Body of pancreas (tissue), 4 donors: Measurements from ENCODE around the gene GLT8D1. TPM values are rescaled to one million over a fixed set of nuclear protein-coding genes. Genes with fewer than 3 reads are reported as not detected.

Experiments used
- ATAC-seq: fragments of 150-250 bp; one replicate; pipeline ENCODE4 v1.9.1; 2016
- DNase-seq, 4 donors: peaks; one replicate each; pipeline ENCODE4 v3.0.0-alpha.2; 2019
- H3K27ac ChIP-seq, 4 donors: fragments of 200-600 bp; sonication (generic); 1 replicate in 3 of 4; 2 replicates in 1 of 4; pipeline versions ENCODE4 v1.5.1 to v1.6.1; 2016 to 2019; ENCODE audit warnings: mild to moderate bottlenecking in 1 of 4, mixed read lengths in 1 of 4, moderate library complexity in 1 of 4
- H3K27me3 ChIP-seq, 2 donors: fragments of 200-600 bp; sonication (generic); one replicate each; pipeline ENCODE4 v1.6.0; 2016; ENCODE audit warnings: mild to moderate bottlenecking in 1 of 2
- H3K36me3 ChIP-seq, 2 donors: fragments of 200-600 bp; sonication (generic); replicated peaks in 1 of 2; 2 replicates each; pipeline ENCODE4 v1.5.1; 2016; ENCODE audit warnings: low read depth in 2 of 2; ENCODE audit not compliant: insufficient read depth in 1 of 2
- H3K4me1 ChIP-seq: fragments of 200-600 bp; sonication (generic); one replicate; pipeline ENCODE4 v1.6.0; 2016
- H3K4me3 ChIP-seq, 2 donors: fragments of 200-600 bp; sonication (generic); 1 replicate in 1 of 2; 2 replicates in 1 of 2; pipeline ENCODE4 v1.5.1; 2016 to 2019
- H3K9me3 ChIP-seq, 3 donors: fragments of 200-600 bp; sonication (generic); 1 replicate in 2 of 3; 2 replicates in 1 of 3; pipeline ENCODE4 v1.5.1; 2016
- POLR2A ChIP-seq, 3 donors: fragments of 450-650 bp; IDR thresholded peaks; one replicate each; pipeline ENCODE4 v1.6.1; 2016; ENCODE audit warnings: antibody characterized with exemption in 3 of 3, mild to moderate bottlenecking in 2 of 3
- WGBS, 2 donors: methylation state at CpG; one replicate each; pipeline ENCODE4 v1.1.5; 2017; 5-methylcytosine and 5-hydroxymethylcytosine counted together
- intact Hi-C: fragments of 100-400 bp; cut with DNase I; formaldehyde crosslinking; loops from one replicate; pipeline ENCODE4 v1.15.1; 2023
- total RNA-seq, 2 donors: library from RNA; depleted of rRNA; stranded (reverse); fragments of >200 nt; gene quantifications; one replicate each; pipeline ENCODE4 v1.1.0, GENCODE V29; 2016
- TF ChIP-seq, protein P1 (sequence below), 7 experiments: fragments of 450-650 bp in 4 of 7; fragments of 200-600 bp in 3 of 7; sonication (generic) in 3 of 7; IDR thresholded peaks; one replicate each; pipeline ENCODE4 v1.5.1; 2016 to 2019; ENCODE audit warnings: antibody characterized with exemption in 7 of 7

The GLT8D1 gene
- total RNA-seq, 2 donors from 2014 or later, result 43.8 to 92.0 TPM

DNA sequence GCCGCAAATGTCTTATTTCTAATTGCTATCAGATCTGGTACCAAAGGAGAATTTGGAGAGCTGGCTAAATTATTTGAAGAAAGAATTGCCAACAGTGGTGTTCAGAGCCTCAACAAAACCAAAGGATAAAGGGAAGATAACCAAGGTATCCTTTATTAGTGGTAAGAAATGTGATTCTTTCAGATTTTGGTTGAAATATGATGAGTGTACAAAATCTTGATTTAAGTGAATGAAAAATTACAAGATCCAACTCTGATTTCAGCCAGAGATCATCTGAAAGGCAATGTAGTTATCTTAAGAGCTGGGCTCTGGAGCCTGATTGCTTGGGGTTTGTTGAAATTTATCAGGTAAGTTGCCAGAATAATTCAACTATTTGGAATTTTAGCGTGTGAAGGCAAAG is 15.0 kb downstream of the GLT8D1 start:
- no peak overlapping the region for H3K4me3 ChIP-seq
- H3K36me3 ChIP-seq, result peaks cover 28 to 39% of the 10 kb centered on the region in 2 donors
- WGBS, 2 donors, result 78% methylated on average over 2 of the region's 2 CpGs
- ATAC-seq, result no peak
- H3K9me3 ChIP-seq, result no peaks in the 10 kb centered on the region
- no peak overlapping the region for H3K27ac ChIP-seq
- intact Hi-C loops, result no loop called here
- TF ChIP-seq POLR2A (IDR thresholded peaks at IDR 0.05), result no peak
- TF ChIP-seq, protein P1, sequence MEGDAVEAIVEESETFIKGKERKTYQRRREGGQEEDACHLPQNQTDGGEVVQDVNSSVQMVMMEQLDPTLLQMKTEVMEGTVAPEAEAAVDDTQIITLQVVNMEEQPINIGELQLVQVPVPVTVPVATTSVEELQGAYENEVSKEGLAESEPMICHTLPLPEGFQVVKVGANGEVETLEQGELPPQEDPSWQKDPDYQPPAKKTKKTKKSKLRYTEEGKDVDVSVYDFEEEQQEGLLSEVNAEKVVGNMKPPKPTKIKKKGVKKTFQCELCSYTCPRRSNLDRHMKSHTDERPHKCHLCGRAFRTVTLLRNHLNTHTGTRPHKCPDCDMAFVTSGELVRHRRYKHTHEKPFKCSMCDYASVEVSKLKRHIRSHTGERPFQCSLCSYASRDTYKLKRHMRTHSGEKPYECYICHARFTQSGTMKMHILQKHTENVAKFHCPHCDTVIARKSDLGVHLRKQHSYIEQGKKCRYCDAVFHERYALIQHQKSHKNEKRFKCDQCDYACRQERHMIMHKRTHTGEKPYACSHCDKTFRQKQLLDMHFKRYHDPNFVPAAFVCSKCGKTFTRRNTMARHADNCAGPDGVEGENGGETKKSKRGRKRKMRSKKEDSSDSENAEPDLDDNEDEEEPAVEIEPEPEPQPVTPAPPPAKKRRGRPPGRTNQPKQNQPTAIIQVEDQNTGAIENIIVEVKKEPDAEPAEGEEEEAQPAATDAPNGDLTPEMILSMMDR (IDR thresholded peaks at IDR 0.05), result no peak
- no peak for DNase-seq
- H3K27me3 ChIP-seq, result no peaks in the 10 kb centered on the region
- peaks cover 38% of the 10 kb centered on the region for H3K4me1 ChIP-seq

DNA sequence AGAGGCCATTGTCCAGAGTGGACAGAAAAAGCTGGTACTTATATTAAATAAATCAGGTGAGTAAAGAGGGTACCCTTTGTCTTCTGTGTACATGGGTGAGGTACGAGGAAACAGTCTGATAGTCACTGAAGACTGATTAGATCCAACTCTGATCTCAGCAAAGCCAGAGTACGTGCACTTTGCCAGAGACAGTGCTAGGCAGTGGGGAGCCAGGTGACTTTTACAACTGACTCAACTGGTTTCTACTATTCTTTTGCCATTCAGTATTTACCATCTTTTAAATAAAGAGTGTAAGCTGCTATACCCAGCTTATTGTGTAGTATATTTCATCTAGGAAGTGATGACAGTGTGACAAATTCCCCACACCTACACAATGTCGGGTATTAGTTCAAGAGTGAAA is 16.4 kb downstream of the GLT8D1 start:
- TF ChIP-seq, protein P1 (IDR thresholded peaks at IDR 0.05), result no peak
- TF ChIP-seq POLR2A (IDR thresholded peaks at IDR 0.05), result no peak
- intact Hi-C loops, result no loop called here
- Histone ChIP-seq H3K27ac (peak overlapping the region in 2 of 4 donors; percentile 42 to 98), H3K9me3 (no peaks in the 10 kb centered on the region), H3K4me3 (no peak overlapping the region), H3K27me3 (no peaks in the 10 kb centered on the region), H3K4me1 (peaks cover 45% of the 10 kb centered on the region), H3K36me3 (peaks cover 28 to 33% of the 10 kb centered on the region in 2 donors)
- ATAC-seq (no peak), DNase-seq (no peak)
- WGBS, 2 donors, result 44 to 49% methylated on average over 3 of the region's 3 CpGs

DNA sequence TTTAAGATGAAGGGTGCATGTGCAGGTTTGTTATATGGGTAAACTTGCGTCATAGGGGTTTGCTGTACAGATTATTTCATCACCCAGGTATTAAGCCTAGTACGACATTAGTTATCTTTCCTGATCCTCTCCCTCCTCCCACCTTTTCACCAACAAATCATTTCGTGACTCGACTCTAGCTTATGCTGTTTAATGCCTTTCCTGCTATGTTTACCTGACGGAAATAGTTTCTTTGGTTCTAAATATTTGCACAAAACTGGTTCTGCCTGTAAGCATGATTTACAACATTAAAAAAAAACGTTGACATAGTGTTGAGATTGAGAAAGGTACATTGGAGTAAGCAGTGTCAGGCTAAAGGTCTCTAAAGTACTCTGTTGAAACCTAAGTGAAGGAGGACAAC is 17.3 kb downstream of the GLT8D1 start:
- intact Hi-C loops, result no loop called here
- Histone ChIP-seq H3K36me3 (peaks cover 25 to 26% of the 10 kb centered on the region in 2 donors), H3K4me3 (no peak overlapping the region)

DNA sequence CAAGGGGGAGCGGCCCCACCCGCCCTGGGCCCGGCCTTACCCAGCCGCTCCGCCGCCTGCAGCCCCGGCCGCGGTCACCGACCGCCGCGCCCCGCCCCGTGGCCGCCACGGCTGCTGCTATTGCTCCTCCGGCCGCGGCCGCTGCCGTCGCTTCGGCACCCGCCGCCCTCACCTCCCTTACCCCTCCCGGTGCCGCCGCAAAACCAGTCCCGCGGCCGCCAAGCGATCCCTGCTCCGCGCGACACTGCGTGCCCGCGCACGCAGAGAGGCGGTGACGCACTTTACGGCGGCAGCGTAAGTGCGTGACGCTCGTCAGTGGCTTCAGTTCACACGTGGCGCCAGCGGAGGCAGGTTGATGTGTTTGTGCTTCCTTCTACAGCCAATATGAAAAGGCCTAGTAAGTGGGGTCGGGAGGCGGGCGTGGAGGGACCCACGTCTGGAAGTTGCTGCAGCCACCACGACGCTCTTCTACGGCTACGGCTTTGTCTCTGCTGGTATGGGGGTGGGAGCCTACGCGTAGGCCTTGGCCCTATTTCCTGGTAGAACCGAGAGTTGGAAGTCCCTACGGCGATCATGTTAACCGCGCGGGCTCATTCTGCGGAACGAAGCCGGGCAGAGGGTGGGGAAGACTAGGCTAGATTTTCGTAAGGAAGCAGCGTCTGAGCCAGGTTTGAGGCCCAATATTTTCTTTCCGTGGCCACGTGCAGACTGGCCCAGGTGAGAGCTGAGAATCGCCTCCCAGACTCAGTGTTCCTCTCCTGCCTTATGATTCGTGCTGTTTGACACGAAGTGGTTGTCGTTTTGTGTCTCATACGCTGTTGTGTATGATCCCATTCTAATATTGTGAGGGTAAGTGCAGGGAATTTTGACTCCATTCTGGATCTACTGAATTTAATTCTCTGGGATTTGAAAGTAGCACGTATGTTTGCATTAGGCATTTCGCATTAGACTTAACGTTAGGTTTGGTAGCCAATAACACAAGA is 19.6 kb downstream of the GLT8D1 start, which contains the start of the genes GNL3 and PBRM1:
GNL3 (plus strand) TSS at position 324 of the 983 bp plus-strand sequence; CDS start at position 385, 61 bp downstream.
PBRM1 (minus strand) TSS at position 205 of the 983 bp plus-strand sequence.
- TF ChIP-seq POLR2A (IDR thresholded peaks at IDR 0.05), result peak; percentile 83 to 92 (median 91)
- TF ChIP-seq, protein P1 (IDR thresholded peaks at IDR 0.05), result peak in 1 of 7 experiments; percentile 5
- H3K4me1 ChIP-seq, result peaks cover 70% of the 10 kb centered on the region
- H3K36me3 ChIP-seq, result peaks cover 16 to 17% of the 10 kb centered on the region in 2 donors
- peak within 1 kb of the TSS; percentile 96 to 99 (median 98) for H3K27ac ChIP-seq
- intact Hi-C loops, result no loop called here
- H3K4me3 ChIP-seq, result peak within 1 kb of the TSS; percentile 73 to 88
- DNase-seq (peak; percentile 94 to 96 (median 95)), ATAC-seq (peak; percentile 96)
- 0% methylated on average over 31 to 63 of the region's 82 CpGs for WGBS, 2 donors
- H3K27me3 ChIP-seq, result no peaks in the 10 kb centered on the region
- peaks cover 0 to 4% (median 0%) of the 10 kb centered on the region in 3 donors for H3K9me3 ChIP-seq

More for the DNA sequence above, 17.3 kb downstream of the GLT8D1 start:
- peak overlapping the region in 3 of 4 donors; percentile 4 to 98 (median 42) for H3K27ac ChIP-seq
- 9 to 18% methylated on average over 6 of the region's 6 CpGs for WGBS, 2 donors
- peaks cover 54% of the 10 kb centered on the region for H3K4me1 ChIP-seq
- no peak for ATAC-seq
- DNase-seq, result no peak
- no peak for TF ChIP-seq POLR2A (IDR thresholded peaks at IDR 0.05)
- TF ChIP-seq, protein P1 (IDR thresholded peaks at IDR 0.05), result no peak
- no peaks in the 10 kb centered on the region for H3K27me3 ChIP-seq
- no peaks in the 10 kb centered on the region for H3K9me3 ChIP-seq
